K562 (cell line): ENCODE data around the gene CENPN. TPM values are rescaled to one million over a fixed set of nuclear protein-coding genes. Genes with fewer than 3 reads are reported as not detected.

Experiments
- CBX8 ChIP-seq: fragments of 200-600 bp; sonication (generic); IDR thresholded peaks from 2 replicates; pipeline ENCODE4 v1.6.1; 2012; ENCODE audit warnings: borderline replicate concordance, mixed run types, low read depth, mild to moderate bottlenecking, moderate library complexity, mixed read lengths, low read length, control low read depth, inconsistent platforms; ENCODE audit not compliant: poor library complexity, severe bottlenecking; ENCODE audit errors: extremely low read depth
- CHAMP1 ChIP-seq: fragments of 450-650 bp; IDR thresholded peaks from 2 replicates; pipeline ENCODE4 v1.6.1; 2016; ENCODE audit warnings: mild to moderate bottlenecking
- CREM ChIP-seq: IDR thresholded peaks from 2 replicates; pipeline ENCODE4 v1.6.1; 2014; ENCODE audit warnings: antibody characterized with exemption, low read depth
- FOXJ2 ChIP-seq: fragments of 200-800 bp; sonication (Bioruptor generic); IDR thresholded peaks from 2 replicates; pipeline ENCODE4 v1.6.1; 2016; ENCODE audit warnings: missing genetic modification characterization, missing compliant biosample characterization
- HOXB6 ChIP-seq: fragments of 250-450 bp; sonication (Bioruptor Pico); IDR thresholded peaks from 2 replicates; pipeline ENCODE4 v1.5.1; 2022; ENCODE audit warnings: mild to moderate bottlenecking, borderline replicate concordance
- MIER1 ChIP-seq: fragments of 450-650 bp; IDR thresholded peaks from 2 replicates; pipeline ENCODE4 v1.6.1; 2016; ENCODE audit warnings: antibody characterized with exemption, mild to moderate bottlenecking, low read depth
- MYC ChIP-seq, 2 experiments: fragments of 250-450 bp in 1 of 2; sonication (Bioruptor Pico) in 1 of 2; IDR thresholded peaks; 2 replicates each; pipeline versions ENCODE4 v1.5.1 to v1.6.1; 2012 to 2021; ENCODE audit warnings: low read depth in 2 of 2, borderline replicate concordance in 1 of 2, improper control_type of control experiment in 1 of 2, low read length in 1 of 2, mild to moderate bottlenecking in 1 of 2, moderate library complexity in 1 of 2
- NFRKB ChIP-seq: fragments of 450-650 bp; IDR thresholded peaks from 2 replicates; pipeline ENCODE4 v1.6.1; 2016; ENCODE audit warnings: low read depth
- RERE ChIP-seq: sonication (generic); formaldehyde crosslinking; IDR thresholded peaks from 2 replicates; pipeline ENCODE4 v1.8.0; 2023; ENCODE audit warnings: missing genetic modification reagents, mild to moderate bottlenecking, borderline replicate concordance
- RFX1 ChIP-seq: fragments of 450-650 bp; IDR thresholded peaks from 2 replicates; pipeline ENCODE4 v1.6.1; 2016; ENCODE audit warnings: mild to moderate bottlenecking, moderate library complexity
- SRSF7 ChIP-seq: fragments of 200-400 bp; formaldehyde crosslinking; optimal IDR thresholded peaks from 2 replicates; pipeline ENCODE3; 2017; ENCODE audit warnings: mild to moderate bottlenecking, low read depth, low read length
- TARDBP ChIP-seq: fragments of 450-650 bp; IDR thresholded peaks from 2 replicates; pipeline ENCODE4 v1.6.1; 2016
- TCF7 ChIP-seq: sonication (generic); IDR thresholded peaks from 2 replicates; pipeline ENCODE4 v1.6.1; 2016; ENCODE audit warnings: antibody characterized with exemption, borderline replicate concordance
- TCFL5 ChIP-seq: fragments of 250-450 bp; sonication (Bioruptor Pico); conservative IDR thresholded peaks from 2 replicates; pipeline ENCODE4 v1.6.1; 2021; ENCODE audit warnings: mild to moderate bottlenecking, moderate library complexity, matching md5 sums
- UBTF ChIP-seq, 2 experiments: IDR thresholded peaks; 2 replicates each; pipeline ENCODE4 v1.6.1; 2012; ENCODE audit warnings: improper control_type of control experiment in 2 of 2, low read depth in 2 of 2, low read length in 2 of 2, borderline replicate concordance in 1 of 2
- ZBTB17 ChIP-seq: fragments of 450-650 bp; formaldehyde crosslinking; IDR thresholded peaks from 2 replicates; pipeline ENCODE4 v1.4.0; 2020; ENCODE audit warnings: mild to moderate bottlenecking
- ZNF3 ChIP-seq: fragments of 250-450 bp; sonication (Bioruptor Pico); IDR thresholded peaks from 2 replicates; pipeline ENCODE4 v1.5.0; 2021; ENCODE audit warnings: mild to moderate bottlenecking, moderate library complexity
- ZNF785 ChIP-seq: fragments of 250-450 bp; sonication (Bioruptor Pico); IDR thresholded peaks from 2 replicates; pipeline ENCODE4 v1.4.0; 2020; ENCODE audit warnings: mild to moderate bottlenecking
- polyA plus RNA-seq, 8 experiments: library from polyadenylated mRNA; depleted of rRNA in 4 of 8; stranded (reverse) in 5 of 8; unstranded in 3 of 8; fragments of >200 nt; fragmentation: Nextera tagmentation in 2 of 8; fragmentation: Illumina TruSeq in 1 of 8; extraction: Ambion mirVana in 2 of 8; extraction: Trizol in 1 of 8; gene quantifications; 2 replicates each; pipeline versions ENCODE4 v1.2.1 to v1.2.3, GENCODE V29; 2011 to 2014; ENCODE audit warnings: inconsistent platforms in 1 of 8, missing spikeins in 1 of 8
- total RNA-seq, 7 experiments: library from RNA; depleted of rRNA in 6 of 7; stranded (reverse); fragments of >200 nt in 6 of 7; fragmentation: Illumina TruSeq in 2 of 7; extraction: Trizol in 2 of 7; gene quantifications; 2 replicates each; pipeline versions ENCODE4 v1.2.1 to v1.2.3, GENCODE V29; 2011 to 2021; ENCODE audit warnings: low replicate concordance in 1 of 7

CENPN gene
- total and polyA plus RNA-seq, 9 of the 15 experiments (the other 6 are each of a cell fraction or from before 2014, with no cell fraction given) = 92.3 to 384 (median 140) TPM

- peak; percentile 88; the same call in 1 of the 2 replicates for TF ChIP-seq RERE (CRISPR knock-in tag)
- no peak for TF ChIP-seq HOXB6 (CRISPR knock-in tag)
- TF ChIP-seq FOXJ2 (tag) = no peak
- TF ChIP-seq ZBTB17 = no peak
- TF ChIP-seq ZNF3 (CRISPR knock-in tag) = no peak
- no peak for TF ChIP-seq TCFL5 (CRISPR knock-in tag)
- no peak for TF ChIP-seq MIER1
- no peak for TF ChIP-seq CHAMP1
- no peak for TF ChIP-seq SRSF7
- TF ChIP-seq RFX1 = no peak
- TF ChIP-seq NFRKB = no peak
- TF ChIP-seq CREM = no peak
- no peak; the same call in 1 of the 2 replicates for TF ChIP-seq MYC (IDR thresholded peaks at IDR 0.05; ENCODE audit: low read depth, low read length)
- TF ChIP-seq MYC (CRISPR knock-in tag; IDR thresholded peaks at IDR 0.05; ENCODE audit: borderline replicate concordance, low read depth) = no peak
- TF ChIP-seq TCF7 = no peak
- peak; percentile 55 to 79; a peak in 3 of 4 replicates for TF ChIP-seq UBTF (IDR thresholded peaks at IDR 0.05; ENCODE audit: borderline replicate concordance in 1 of 2, low read depth in 2 of 2, low read length in 2 of 2)
- TF ChIP-seq ZNF785 = no peak
- no peak for TF ChIP-seq CBX8
- no peak for TF ChIP-seq TARDBP
Measured at GRCh38 chr16:81006211-81006812, 702 bp upstream of the CENPN start (continued).
